Effector CD8-positive, alpha-beta T cell (primary cell): ENCODE measurements around the gene TIE1.

Experiments used
- DNase-seq: peaks from one replicate; lab custom pipeline; 2025; lab: John Stamatoyannopoulos, UW

Gene TIE1

DNA sequence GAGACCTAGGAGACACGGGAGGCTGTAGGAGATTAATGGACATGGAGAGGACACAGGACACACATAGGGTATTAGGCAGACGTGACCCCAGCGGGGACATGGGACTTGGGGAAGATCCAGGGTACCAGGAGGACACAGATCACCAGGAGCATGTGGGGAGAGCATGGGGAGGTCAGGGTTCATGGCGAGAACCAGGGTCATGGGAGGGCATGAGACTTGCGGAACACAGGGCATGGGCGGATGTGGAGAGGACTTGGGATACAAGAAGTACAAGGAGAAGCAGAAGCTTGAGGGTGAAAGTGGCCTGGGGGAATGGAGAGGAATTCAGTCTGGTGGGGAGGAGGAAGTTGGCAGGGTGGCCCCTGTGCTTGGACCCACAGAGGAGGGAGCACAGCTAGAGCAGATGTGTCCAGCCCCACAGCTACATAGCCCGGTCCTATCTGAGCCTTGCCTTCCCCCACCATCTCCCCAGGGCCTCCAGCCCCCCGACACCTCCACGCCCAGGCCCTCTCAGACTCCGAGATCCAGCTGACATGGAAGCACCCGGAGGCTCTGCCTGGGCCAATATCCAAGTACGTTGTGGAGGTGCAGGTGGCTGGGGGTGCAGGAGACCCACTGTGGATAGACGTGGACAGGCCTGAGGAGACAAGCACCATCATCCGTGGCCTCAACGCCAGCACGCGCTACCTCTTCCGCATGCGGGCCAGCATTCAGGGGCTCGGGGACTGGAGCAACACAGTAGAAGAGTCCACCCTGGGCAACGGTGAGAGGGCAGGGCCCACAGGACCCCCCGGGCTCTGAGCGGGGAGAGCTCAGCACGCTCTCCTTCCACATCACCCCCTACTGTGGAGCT is 12.1 kb downstream of the TIE1 start:
- no peak for DNase-seq

DNA sequence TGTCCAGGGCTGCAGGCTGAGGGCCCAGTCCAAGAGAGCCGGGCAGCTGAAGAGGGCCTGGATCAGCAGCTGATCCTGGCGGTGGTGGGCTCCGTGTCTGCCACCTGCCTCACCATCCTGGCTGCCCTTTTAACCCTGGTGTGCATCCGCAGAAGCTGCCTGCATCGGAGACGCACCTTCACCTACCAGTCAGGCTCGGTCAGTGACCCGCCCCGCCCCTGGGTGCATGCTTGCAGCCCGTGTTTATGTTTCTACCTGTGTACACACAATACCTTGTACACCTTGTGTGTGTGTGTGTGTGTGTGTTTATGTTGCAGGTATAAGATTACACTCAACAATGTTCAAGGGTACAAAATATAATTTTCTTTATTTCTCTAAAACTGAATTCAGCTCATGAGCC is 13.0 kb downstream of the TIE1 start:
- no peak for DNase-seq

DNA sequence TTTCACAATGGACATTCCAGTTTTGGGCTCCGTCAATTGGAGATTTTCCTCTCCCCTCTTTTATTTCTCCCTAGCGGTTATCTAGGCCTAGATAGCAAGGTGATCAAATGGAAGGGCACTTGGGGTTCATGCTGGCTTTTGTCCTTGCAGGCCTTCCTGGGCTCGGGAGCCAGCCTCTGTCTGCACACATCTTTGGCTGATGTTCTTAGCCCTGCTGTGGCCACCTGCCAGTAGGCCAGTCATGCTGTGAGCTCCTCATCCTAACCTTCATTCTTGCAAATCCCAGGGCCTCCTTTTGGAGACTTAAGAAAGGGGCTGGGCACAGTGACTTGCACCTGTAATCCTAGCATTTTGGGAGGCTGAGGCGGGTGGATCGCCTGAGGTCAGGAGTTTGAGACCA is 13.5 kb downstream of the TIE1 start:
- no peak for DNase-seq

DNA sequence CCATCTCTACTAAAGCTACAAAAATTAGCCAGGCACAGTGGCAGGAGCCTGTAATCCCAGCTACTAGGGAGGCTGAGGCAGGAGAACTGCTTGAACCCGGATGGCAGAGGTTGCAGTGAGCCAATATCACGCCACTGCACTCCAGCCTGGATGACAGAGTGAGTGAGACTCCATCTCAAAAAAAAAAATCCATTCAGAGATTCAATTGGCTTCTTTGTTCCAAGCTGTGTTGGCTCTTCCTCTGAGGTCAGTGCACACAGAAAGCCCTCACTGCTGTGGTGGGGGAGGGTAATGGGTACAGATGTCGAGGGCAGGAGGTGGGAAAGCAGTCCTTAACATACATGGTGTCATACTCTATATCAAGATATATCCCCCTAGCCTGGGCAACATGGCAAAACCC is 14.7 kb downstream of the TIE1 start:
- DNase-seq, result no peak

- DNase-seq, result no peak
These were observed 15.4 kb downstream of the TIE1 start for GRCh38 chr1:43315963-43316737.

DNA sequence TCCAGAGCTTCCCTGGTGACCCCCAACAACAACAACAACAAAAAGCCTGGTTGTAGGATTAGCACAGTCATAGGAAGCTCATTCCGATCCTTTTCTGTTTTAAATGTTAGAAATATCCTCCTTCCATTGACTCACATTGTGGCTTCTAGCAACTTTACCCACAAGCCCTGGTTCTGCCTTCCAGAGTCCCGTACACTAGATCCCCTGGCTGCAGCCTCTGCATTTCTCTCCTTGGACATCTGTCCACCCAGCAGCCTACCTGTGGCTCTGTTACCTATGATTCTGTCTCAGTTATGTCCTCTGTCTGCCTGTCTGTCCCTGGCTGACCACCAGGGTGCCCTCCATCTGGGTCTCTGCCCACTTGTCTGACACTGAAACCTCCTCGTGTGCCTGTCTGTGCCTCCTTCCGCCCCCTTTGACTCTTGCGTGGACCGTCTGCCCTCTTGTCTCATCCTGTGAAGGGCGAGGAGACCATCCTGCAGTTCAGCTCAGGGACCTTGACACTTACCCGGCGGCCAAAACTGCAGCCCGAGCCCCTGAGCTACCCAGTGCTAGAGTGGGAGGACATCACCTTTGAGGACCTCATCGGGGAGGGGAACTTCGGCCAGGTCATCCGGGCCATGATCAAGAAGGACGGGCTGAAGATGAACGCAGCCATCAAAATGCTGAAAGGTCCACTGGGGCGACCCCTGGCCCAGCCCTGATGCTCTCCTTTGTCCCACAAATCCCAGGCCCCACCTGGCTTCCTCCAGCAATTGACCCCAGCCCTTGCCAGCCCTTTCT is 16.1 kb downstream of the TIE1 start:
- no peak for DNase-seq

DNA sequence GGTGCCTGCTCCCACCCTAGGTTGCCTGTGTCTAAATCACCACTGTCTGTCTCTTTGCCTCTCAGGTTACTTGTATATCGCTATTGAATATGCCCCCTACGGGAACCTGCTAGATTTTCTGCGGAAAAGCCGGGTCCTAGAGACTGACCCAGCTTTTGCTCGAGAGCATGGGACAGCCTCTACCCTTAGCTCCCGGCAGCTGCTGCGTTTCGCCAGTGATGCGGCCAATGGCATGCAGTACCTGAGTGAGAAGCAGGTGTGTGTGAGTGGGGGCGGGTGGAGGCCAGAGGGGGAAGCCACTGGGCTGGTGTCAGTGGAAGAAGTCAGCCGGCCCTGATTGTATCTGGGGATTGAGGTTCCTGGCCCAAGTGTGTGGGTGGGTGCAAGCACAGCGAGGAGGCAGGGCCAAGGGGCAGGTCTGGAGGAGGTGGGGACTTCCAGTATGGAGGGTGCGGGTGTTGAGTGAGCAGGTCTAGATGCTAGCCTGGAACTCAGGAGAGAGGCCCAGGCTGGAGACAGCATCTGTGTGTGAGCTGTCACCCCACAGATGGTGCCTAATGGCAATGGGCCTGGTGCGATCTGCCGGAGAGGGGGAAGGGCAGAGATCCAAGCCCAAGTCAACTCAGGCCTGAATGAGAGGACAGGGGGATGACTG is 17.2 kb downstream of the TIE1 start:
- DNase-seq, result no peak

DNA sequence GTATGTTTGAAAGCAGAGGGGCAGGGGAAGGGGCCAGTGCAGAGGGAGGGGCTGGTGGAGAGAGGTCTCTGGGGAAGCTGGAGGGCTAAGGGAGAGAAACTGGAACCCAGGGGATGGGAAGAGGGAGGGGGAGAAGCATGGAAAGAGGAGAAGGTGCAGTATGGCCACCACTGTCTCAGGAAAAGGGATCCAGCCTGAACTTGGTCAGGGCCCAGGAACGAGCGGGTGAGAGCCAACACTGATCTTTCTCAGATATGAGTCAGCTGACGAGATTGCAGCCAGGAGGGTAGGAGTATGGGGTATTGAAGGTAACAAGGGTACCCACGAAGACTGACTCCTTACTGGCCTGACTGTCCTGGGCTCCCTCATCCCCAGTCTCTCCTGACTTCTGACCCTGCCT is 18.0 kb downstream of the TIE1 start:
- no peak for DNase-seq

DNA sequence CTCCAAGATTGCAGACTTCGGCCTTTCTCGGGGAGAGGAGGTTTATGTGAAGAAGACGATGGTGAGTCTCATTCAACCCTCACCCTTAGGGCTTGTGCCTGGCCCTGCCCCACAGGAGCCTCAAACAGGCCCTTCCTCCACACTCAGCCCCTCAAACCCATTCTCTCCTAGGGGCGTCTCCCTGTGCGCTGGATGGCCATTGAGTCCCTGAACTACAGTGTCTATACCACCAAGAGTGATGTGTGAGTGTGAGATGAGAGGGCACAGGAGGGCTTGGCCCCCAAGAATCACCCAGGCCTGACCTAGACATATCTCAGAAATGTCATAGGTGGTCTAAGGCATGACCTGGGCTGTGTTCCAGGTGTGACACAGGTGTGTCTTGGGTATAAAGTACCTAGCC is 18.5 kb downstream of the TIE1 start:
- DNase-seq, result no peak

DNA sequence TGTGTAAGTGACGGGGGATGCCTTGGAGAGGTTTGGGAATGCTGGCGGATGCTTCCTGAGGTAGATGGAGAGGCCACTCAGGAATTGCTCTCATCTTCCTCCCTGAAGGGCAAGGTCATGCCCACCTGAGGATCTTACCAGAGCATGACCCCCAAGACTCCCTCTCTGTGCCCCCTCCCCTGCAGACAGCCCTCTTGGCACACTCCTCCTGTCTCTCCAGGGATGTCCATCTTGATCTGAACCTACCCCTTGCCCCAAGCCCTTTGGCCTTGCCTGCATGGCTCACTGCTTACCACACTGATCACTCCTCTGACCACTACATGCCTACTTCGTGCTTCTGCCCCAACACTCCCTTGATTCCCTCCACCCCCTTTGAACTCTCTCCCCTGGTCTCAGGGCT is 19.0 kb downstream of the TIE1 start:
- DNase-seq, result no peak

DNA sequence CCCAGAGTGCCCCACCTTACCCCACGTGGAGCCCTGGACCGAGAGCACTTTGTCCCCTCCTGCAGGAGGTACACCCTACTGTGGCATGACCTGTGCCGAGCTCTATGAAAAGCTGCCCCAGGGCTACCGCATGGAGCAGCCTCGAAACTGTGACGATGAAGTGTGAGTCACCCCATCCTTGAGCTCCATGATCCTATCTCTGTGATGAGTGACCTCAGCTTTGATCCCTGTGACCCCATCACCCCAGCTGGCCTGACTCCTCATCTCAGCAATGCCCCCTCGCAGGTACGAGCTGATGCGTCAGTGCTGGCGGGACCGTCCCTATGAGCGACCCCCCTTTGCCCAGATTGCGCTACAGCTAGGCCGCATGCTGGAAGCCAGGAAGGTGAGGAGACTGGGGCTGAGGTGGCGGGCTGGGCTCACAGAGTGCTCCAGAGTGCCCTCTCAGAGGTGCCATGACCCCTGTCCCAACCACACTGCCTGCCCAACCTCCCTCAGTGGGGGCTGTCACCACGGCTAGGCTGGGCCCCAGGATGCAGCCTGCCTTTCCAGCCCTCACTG is 20.6 kb downstream of the TIE1 start:
- no peak for DNase-seq

DNA sequence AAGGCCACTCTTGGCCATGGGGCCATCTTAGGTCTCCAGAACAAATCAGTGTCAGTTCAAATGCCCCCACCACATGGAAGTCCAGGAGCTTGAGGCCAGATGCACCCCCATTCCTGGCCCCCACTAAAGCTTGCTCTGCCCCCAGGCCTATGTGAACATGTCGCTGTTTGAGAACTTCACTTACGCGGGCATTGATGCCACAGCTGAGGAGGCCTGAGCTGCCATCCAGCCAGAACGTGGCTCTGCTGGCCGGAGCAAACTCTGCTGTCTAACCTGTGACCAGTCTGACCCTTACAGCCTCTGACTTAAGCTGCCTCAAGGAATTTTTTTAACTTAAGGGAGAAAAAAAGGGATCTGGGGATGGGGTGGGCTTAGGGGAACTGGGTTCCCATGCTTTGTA is 21.7 kb downstream of the TIE1 start:
- no peak for DNase-seq

- DNase-seq, result no peak
These were observed 24.0 kb downstream of the TIE1 start for GRCh38 chr1:43324810-43325209.

GRCh38 chr1:43325381-43325780 is 24.6 kb downstream of the TIE1 start:
- no peak for DNase-seq

DNA sequence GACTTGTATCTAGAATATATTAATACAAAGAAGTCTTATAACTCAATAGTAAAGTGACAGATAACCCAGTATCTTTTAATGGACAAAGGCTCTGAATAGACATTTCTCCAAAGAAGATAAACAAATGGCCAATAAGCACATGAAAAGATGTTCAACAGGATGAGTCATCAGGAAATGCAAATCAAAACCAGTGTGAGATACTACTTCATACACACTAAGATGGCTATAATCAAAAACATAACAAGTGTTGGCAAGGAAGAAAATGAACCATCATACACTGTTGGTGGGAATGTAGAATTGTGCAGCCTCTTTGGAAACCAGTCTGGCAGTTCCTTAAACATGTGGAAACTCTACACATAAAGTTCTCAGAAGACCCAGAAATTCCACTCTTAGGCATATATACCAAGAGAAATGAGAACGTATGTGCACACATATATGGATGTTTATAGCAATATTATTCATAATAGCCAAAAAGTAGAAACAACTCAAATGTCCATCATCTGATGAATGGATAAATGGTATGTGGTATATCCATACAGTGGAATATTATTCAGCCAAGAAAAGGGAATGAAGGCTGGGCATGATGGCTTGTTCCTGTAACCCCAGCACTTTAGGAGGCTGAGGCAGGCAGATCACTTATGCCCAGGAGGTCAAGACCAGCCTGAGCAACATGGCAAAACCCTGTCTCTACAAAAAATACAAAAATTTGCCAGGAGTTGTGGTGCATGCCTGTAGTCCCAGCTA is 26.9 kb downstream of the TIE1 start:
- no peak for DNase-seq

GRCh38 chr1:43329995-43330751 is 29.4 kb downstream of the TIE1 start:
- no peak for DNase-seq

GRCh38 chr1:43331688-43332087 is 30.9 kb downstream of the TIE1 start:
- DNase-seq, result no peak

DNA sequence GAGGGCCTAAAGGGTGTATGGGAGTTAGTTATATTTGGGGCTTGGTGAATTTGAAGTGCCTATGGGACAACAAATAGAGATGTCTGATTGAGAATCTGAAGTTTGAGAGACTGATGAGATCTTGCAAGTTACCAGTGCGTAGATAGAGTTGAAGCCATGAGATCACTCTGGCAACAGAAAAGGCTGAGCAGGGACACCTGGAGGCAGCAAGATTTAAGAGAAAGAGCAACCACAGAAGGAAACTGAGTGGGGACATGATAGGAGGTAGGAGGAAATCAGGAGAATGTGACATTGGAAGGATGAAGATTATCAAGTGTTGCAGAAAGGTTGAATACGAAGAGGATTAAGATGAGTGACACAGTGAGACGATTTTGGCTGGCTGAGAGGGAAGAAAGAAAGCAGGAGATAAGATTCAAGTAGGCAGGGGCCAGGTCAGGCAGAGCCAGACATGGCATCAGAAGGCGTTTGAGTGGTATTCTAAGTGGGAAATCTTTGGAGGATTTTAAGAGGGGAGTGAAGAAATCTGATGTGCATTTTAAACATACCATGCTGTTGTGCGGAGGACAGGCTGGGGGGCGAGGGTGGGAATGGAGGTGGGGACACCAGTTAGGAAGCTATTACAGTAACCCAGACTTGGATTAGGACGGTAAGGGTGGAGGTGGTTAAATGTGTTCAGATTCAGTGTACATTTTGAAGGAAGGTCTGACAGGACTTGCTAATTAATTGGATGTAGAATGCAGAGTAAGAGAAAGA is 33.8 kb downstream of the TIE1 start:
- no peak for DNase-seq

DNA sequence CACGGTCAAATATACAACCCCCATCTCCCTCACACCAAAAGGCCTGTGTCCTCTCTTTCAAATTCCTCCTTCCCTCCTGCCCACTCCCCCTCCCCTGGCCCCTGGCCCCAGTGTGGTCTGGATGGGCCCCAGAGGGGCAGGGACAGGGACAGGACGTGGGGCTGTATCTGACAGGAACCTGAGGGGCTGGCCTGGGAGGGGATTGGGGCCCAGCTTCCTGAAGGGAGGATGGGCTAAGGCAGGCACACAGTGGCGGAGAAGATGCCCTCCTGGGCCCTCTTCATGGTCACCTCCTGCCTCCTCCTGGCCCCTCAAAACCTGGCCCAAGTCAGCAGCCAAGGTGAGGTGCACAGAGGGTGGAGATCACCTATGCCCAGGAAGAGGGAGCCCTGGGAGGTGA is 36.8 kb downstream of the TIE1 start, which contains the start of gene MPL:
MPL (plus strand) TSS at position 231 of the 400 bp plus-strand sequence; CDS start at position 262, 31 bp downstream.
- no peak for DNase-seq
